ENCODE measurements around the gene SLC39A10.
"Not testable (repeated sequence)": the region's sequence is repeated elsewhere in the genome, so short reads cannot be mapped to it uniquely, and the experiment has no call there.

The SLC39A10 gene

DNA sequence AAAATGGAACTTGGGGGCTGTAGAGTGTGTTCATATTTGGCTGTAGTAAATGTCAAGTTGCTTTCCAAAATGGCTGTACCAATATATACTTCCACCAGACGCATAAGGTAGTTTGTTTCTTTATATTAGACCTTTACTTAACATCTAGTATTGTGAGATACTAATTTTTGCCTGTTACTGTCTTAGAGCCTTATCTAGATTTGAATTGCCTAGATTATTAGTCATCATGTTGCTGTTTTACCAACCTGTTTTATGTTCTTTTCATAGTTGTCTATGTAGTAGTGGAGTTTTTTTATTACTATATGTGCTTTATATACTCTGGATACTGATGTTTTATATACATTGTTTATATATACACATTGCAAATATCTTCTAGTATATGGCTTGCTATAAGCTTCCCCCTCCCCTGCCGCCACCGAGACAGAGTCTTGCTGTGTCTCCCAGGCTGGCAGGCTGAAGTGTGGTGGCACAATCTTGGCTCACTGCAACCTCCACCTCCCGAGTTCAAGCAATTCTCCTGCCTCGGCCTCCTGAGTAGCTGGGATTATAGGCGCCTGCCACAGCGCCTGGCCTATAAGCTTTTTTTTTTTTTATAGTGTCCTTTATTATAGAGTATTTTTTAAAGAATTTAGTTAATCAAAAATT is 18.9 kb downstream of the SLC39A10 start:
- DNase-seq, result no peak

- DNase-seq, result no peak
Observed at GRCh38 chr2:195677290-195677689, 20.3 kb downstream of the SLC39A10 start.

DNA sequence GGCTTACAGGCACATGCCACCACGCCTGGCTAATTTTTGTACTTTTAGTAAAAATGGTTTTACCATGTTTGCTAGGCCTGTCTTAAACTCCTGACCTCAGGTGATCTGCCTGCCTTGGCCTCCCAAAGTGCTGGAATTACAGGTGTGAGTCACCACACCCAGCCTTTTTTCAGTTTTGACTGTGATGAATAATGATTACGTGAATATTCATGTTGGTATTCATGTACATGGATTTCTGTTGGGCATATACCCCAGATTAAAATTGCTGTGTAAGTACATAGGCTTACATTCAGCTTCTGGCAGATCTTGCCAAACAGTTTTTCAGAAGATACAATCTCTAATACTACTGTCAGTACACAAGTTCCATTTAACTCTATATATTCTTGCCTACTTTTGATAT is 20.9 kb downstream of the SLC39A10 start:
- no peak for DNase-seq

DNA sequence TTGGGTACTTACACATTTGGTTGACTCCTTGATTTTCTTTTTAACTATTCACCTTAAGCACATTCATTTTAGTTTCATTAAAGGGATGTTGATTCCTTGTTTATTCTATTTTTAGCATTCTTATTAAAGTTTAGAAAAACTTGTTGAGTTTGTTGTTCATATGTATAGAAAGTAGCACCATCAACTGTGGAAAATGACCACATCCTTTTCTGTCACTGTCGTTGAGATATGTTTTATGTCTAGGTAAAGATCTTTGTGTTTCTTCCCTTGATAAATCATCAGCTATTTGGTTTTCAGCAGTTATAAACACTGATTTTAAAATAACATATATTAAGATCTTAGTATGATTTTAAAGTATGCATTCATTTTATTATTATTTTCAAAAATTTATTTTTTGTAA is 25.1 kb downstream of the SLC39A10 start:
- DNase-seq, result peak in 1 of 5 experiments; percentile 68

DNA sequence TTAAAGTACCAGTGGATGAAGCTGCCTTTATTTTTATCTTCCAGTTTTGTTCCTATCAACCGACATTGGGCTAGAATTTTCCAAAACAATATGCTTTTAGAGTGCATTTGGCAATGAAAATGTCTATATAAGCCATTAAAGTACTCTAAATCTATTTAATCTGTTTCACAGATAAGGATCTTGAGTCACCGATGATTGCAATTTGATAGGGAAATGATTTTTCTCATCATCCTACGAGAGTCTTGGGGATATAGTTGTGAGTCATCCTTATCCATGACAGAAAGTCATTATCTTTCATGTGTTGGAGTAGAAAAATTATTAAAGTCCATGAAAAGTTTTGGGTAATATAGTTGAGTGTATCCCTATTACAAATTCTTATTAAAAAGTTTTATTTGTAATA is 26.1 kb downstream of the SLC39A10 start:
- DNase-seq, result no peak

GRCh38 chr2:195686564-195686963 is 29.5 kb downstream of the SLC39A10 start:
- no peak for DNase-seq

DNA sequence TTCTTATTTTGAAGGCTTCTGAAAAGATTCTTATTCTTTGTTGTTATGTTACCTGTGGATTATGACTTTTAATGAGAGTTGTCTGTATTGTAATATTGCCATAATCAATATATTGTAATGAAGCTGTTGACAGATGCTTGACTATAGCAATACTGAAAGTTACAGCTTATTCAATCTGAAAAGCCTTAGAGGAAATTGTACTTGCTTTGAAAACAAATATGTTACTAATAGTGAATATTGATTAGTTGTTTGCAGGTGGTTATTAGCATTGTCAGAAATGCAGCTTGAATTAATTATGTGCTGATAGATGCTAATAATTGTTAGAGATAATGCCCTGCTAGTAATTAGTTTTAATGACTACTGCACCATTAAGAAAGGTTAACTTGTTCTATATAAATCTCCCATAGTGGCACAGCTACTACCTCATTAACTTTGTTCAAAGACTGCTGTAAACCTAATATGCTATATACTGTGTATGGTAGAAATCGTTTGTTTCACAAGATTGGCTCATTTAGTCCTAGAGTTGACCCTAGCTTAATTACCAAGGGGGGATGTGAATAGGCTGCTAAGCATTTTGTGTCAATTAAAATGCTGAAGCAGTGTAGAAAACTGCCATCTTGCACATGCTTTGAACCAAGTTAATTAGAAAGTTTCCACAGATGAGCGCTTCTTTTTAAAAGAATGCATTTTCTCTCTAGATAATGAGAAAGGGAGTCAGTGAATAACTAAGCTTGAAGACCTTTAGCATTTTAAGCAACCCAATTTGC is 30.5 kb downstream of the SLC39A10 start:
- DNase-seq, result no peak

DNA sequence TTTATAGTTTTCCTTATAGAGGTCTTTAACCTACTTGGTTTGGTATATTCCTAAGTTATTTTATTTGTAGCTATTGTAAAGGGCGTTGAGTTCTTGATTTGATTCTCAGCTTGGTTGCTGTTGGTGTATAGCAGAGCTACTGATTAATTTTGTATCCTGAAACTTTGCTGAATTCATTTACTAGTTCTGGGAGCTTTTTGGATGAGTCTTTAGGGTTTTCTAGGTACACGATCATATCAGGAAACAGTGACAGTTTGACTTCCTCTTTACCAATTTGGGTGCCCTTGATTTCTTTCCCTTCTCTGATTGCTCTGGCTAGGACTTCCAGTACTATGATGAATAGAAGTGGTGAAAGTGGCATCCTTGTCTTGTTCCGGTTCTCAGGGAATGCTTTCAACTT is 35.5 kb downstream of the SLC39A10 start:
- DNase-seq, result not testable (repeated sequence)

- DNase-seq, result no peak
Observed at GRCh38 chr2:195694553-195694952, 37.5 kb downstream of the SLC39A10 start.

GRCh38 chr2:195695002-195695631 is 38.1 kb downstream of the SLC39A10 start:
- DNase-seq, result no peak

DNA sequence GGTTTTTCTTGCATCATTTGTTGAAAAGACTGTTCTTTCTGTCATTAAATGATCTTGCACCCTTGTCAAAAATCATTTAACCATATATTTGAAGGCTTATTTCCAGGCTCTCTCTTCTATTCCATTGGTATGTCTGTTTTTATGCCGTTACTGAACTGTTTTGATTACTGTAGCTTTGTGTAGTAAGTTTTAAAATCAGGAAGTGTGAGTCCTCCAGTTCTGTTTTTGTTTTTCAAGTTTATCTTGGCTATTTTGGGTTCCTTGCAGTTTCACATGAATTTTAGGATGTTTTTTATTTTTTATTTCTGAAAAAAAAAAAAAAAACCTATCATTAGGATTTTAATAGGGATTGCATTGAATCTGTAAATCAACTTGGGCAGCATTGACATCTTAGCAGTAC is 39.0 kb downstream of the SLC39A10 start:
- DNase-seq, result no peak

DNA sequence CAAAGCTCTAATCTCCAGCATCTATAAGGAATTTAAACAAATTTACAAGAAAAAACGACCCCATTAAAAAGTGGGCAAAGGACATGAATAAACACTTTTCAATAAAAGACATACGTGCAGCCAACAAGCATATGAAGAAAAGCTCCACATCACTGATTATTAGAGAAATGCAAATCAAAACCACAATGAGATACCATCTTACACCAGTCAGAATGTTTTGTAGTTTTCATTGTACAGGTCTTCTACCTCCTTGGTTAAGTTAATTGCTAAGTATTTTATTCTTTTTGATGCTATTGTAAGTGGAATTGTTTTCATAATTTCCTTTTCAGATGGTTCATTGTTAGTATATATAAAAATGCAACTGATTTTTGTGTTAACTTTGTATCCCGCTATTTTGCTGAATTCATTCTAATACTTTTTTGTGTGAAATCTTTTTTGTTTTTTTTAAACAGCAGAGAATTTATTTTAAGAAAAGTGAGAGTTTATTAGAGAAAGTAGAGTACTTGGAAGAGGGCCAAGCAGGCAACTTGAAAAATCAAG is 40.7 kb downstream of the SLC39A10 start:
- peak in 1 of 5 experiments; percentile 15 for DNase-seq

DNA sequence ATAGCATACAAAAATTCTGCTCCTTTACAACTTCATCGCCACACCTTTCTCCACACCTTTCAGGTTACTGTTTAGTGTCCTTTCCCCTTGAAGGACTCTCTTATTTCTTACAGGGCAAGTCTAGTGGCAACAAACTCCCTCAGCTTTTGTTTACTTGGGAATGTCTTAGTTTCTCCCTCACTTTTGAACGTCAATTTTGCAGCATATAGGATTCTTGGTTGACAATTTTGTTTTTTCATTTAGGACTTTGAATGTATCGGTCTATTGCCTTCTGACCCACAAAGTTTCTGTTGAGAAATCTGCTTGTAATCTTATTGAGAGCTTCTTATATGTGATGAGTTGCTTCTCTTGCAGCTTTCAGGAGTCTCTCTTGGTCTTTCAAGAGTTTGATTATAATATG is 43.5 kb downstream of the SLC39A10 start:
- no peak for DNase-seq

- no peak for DNase-seq
Observed at GRCh38 chr2:195706161-195706900, 49.3 kb downstream of the SLC39A10 start.

GRCh38 chr2:195709901-195710806 is 53.1 kb downstream of the SLC39A10 start:
- DNase-seq, result no peak

GRCh38 chr2:195711478-195711877 is 54.5 kb downstream of the SLC39A10 start:
- no peak for DNase-seq

DNA sequence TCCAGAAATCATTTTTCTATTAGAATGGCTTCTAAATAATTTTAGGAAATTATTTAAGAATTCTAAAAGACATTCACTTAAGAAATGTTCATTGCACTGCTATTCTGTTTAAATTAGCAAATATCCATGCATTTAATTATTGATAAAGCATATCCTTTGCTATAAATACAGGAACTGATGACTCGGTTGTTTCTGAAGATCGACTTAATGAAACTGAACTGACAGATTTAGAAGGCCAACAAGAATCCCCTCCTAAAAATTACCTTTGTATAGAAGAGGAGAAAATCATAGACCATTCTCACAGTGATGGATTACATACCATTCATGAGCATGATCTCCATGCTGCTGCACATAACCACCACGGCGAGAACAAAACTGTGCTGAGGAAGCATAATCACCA is 59.4 kb downstream of the SLC39A10 start:
- DNase-seq, result no peak

- no peak for DNase-seq
Observed at GRCh38 chr2:195721042-195721441, 64.0 kb downstream of the SLC39A10 start.

DNA sequence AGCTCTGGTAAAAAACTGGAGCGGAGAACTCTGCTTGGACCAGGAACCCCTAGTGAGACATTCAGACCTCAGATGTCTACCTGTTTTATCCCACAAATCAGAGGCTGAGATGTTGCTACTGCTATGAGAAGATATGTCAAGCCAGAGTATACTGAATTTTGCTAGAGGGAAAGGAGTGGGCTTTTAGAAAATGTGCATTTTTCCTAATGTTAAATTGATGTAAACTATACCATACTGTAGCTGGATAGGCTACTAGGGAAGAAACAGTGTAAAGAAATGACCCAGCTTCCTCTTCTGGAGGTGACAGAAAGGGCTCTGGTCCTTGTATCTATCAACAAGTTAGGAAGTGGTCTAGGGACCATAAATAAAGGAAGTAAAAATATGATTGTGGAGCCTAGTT is 65.0 kb downstream of the SLC39A10 start:
- no peak for DNase-seq

GRCh38 chr2:195727106-195727505 is 70.1 kb downstream of the SLC39A10 start:
- DNase-seq, result no peak

- DNase-seq, result no peak
Observed at GRCh38 chr2:195730912-195731311, 73.9 kb downstream of the SLC39A10 start.

DNA sequence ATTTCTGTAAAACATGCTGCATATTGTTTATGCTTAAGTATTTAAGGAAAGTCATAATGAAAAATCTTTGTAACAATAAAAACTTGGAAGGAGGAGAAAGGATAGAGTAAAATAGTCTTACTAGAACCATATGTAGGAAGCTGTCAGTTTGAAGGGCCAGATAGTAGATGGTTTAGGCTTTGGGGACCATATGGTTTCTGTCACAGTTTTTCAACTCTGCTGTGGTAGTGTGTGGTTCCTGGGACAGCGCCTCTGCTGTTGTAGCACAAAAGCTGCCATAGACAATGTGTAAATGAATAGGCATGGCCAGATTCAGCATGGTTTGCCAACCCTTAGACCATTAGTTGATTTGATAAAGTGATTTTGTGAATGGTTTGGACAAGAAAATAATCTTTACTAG is 75.5 kb downstream of the SLC39A10 start:
- DNase-seq, result no peak

All from T-helper 2 cell (primary cell).